CD1c-positive myeloid dendritic cell (primary cell): Measurements from ENCODE around the gene CPNE7.

ENCODE experiments used
- DNase-seq: peaks from one replicate; pipeline ENCODE4 v3.0.0-alpha.2; 2016; ENCODE audit errors: extremely low spot score

CPNE7 gene

DNA sequence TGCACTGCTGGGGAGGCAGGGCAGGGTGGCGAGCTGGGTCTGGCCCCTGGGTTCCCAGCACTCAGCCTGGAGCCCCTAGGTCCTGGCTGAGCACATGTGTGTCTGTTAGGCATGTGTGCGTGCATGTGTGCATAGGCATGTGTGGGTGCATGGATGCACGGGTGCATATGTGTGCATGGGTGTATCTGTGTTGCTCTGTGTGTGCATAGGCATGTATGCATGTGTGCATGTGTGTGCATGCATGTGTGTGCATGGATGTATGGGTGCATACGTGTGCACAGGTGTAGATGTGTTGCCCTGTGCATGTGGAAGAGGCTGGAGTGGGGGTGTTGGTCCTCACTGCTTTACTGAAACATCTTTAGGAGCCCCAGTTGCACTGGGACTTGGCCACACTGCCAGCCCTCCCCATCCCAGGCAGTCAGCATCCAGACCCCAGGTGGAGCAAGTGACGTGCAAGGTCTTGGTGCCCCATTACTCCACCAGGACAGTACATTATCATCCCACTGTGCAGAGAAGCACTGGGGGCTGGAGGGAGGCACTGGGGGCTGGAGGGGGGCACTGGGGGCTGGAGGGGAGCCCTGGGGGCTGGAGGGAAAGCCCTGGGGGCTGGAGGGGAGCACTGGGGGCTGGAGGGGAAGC, 27.5 kb downstream of the CPNE7 start:
- no peak for DNase-seq

DNA sequence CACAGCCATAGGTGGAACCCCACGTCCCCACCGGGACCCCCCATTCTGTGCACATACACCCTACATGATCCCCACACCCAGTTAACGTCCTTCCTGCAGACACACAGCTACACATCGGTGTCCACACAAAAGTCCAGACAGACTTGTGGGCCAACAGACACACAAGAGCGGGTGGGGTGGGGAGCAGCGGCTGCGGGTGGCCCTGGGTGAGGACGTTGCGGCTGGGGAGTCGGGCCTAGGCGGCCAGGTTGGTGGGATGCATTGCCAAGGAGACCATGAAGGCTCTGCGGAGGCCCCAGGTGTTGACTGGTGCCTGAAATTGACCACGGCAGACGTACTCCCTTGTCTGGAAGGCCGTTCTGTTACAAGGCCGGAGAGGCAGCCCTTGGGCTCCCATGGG, 29.2 kb downstream of the CPNE7 start:
- DNase-seq = no peak

DNA sequence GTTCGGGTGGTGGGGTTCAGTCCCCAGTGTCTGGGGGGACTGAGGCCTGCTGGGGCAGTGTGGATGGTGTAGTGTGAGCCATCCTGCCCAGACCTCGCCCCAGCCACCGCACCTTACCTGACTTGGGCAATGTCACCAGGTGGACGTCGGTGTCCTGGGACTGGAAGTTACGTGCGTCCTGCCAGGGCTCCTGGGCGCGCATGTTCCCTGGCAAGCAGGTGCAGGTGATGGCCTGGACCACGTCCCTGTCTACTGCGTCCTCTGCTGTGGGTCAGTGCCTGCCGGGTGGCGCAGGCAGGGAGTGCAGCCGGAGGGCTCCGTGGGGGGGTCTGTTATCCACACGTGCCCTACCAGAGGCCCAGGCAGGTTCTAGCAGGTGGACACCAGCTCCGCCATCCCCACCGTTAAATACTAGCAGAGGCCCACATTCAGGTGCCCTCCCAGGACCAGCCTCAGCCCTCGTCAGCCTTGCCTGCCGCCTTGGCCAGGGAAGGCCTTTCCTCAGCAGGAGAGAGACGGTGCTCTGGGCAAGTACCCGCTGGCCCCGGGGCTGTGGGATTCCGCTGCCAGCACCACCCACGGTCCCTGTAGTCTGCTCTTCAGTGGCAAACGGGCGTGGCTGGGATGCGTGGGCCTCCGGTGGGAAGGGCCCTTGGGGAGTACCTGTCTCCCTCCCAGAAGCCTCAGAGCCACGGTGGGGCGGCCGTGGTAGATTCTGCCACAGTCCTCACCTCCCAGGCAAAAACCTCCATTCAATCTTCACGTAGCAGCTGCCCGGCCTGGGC, 29.8 kb downstream of the CPNE7 start:
- no peak for DNase-seq

DNA sequence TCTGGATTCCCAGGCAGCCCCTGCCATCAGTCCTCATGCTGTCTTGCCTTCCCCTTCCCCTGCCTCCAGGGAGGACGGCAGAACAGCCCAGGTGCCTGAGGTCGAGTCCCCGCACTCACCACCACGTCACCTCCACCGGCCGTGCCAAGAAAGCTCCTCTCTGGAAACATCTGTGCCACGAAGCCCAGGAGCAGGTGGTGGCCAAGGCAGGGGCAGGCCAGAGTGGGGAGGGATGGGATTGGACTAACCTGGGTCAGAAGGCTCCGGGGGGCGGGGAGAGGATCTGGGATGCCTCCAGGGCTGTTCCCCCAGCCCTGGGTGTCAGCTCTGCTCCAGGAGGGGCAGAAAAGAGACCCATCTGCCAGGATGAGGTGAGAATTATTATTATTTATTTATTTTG, 30.4 kb downstream of the CPNE7 start:
- DNase-seq = no peak

DNA sequence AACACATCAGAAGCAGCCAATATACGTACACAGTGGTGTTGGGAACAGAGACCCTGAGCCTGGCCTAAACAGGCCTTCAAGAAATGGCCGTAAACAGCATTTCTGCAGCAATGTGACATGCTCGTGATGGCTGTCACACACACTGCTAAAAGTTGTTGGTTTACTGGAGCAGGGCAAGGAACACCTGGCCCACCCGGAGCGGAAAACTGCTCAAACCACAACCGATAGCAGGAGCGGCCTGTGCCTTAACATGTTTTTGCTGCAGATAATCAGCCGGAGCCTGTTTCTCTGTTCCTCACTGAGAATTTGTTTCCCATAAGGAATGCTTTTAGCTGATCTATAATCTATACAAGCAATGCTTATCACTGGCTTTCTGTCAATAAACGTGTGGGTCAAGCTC, 31.9 kb downstream of the CPNE7 start:
- DNase-seq = no peak

DNA sequence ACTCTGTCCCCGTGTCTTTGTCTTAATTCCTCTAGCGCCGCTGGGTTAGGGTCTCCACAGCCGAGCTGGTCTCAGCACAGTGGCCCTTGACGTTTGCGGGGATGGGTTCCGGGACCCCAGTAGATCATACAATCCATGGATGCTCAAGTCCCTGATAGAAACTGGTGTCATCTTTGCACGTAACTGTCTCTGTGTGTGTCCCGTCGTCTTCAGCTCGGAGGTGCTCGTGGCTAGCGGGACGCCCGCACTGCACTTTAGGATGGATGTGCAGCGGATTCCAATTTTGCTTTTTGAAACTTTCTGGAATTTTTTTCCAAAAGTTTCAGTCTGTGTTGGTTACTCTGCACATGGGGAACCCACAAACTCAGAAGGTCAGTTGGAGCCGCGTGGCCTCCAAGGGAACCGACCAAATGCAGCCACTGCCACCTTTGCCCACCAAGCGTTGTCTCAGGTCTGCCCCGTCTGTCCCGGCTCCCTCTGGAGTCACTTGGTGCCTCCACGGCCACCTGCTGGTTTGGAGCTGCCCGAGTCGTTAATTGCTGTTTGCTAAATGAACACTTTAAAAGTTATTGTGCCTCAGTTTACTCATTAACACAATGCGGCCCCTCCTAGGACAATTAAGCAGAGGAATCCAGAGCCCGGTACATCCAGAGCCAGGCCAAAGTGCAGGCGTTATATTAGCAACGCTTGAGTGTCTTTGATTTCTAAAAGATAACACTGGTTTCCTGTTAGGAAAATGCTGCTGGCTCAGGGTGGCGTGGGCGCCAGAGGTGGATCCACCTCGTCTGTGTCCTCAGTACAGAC, 32.6 kb downstream of the CPNE7 start:
- no peak for DNase-seq

DNA sequence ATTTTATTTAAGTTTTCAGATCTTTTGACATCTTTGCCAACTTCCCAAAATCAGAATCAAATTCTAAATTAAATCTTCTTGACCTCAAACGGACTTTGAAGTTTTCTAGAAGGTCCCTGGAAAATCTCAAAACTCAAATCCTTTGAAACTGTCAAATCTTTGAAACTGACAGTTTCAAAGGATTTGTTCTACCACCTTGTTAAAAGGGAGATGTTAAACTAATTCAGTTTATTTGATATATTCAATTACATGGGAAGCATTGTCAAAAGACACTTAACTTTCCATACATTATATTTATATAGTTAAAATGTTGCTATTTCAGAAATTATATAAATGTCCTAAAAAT, 34.5 kb downstream of the CPNE7 start:
- no peak for DNase-seq

DNA sequence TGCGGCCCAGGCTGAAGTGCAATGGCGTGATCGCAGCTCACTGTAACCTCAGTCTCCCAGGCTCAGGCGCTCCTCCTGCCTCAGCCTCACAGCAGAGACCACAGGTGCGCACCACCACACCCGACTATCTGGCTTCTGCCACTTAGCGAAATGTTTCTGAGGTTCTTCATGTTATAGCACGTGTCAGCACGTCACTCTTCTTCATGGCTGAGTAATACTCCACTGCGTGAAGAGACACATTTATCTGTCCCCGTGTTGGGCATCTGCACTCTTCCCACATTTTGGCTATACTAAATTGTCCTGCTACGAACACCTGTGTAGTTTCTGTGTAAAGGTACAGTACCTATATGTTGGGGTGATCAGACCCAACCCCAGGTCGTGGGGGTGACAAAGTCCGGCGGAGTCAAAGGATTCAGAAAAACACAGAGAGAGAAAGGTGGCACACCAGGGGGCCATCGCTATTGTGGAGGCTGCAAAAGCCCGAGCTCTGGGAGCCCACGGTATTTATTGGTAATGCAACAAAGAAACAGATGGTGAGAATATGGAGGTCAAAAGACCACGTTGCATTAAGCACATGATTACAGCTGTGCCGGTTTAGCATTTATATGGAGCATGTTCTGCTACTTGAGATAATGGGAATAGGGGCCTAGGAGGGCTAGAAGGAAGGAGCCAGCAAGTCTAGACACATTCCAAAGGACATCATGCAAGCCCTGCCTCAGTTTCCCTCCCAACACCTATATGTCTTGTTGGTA, 37.0 kb downstream of the CPNE7 start:
- DNase-seq = no peak

DNA sequence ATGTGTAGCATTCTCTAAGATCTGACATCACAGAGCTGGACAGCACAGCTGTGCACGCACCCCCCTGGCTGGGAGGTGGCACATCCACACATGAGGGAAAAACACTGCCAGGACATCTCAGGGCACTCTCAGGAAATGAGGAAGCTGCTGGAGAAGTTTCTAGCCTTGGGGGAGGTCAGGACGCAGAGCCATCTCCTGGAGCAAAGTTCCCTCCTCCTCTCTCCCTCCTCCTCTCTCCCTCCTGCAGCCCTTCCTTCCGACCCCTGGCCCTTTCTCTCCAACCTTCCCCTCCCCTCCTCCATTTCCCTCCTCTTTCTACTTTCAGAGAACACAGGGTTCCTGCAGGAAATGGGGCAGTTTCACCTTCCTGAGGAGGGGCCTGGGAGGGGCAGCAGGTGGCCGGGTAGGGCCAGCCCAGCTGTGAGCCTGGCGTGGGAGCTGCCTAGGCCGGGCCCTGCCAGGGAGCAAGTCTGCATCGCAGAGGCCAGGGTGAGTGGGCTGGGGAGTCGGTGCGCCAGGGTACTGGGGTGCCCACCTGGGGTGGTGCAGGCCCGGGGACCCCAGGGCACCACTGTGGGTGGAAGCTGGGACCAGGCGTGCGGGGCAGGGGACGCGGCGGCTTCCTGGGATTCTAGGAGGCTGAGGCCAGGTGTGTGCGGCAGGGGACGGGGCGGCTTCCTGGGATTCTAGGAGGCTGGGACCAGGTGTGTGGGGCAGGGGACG, 37.8 kb downstream of the CPNE7 start, which contains the start of gene DPEP1:
DPEP1 (plus strand) TSS at position 412 of the 723 bp plus-strand sequence. CDS start 16,769 bp downstream, outside the sequence.
- peak; percentile 31 for DNase-seq

DNA sequence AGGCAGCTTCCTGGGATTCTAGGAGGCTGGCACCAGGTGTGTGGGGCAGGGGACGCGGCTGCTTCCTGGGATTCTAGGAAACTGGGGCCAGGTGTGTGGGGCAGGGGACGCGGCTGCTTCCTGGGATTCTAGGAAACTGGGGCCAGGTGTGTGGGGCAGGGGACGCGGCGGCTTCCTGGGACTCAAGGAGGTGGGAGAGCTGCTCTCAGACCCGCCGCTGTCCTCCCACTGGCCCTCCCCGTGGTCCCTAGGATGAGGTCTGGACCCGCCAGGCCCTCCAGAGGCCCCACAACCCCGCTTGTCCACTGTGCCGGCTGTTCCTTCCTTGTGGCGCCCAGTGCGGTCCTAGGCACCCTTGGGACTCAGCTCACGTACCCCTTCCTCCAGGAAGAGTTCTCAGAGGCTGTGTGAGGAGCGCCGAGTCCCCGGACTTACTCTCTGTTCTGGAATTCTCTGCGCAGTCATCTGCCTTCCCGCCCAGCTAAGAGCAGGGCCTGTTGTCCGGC, 38.4 kb downstream of the CPNE7 start:
- no peak for DNase-seq

DNA sequence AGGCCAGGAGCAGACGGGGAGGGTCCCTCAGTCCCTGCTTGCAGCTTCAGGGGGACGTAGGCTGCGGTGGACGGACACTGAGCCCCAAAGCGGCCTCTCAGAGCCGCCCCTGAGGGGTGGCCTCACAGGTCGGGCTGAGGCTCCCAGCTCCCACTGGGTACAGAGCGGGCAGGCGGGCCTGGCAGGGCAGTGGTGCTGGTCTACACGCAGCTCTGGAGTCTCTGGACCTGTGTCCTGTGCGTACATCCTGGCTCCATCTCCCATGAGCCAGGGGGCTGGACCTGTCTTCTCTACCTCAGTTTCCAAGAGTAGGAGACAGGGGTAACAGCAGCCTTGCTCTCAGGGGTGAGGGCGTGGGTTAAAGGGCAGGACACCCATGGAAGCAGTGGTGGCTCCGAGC, 39.6 kb downstream of the CPNE7 start:
- no peak for DNase-seq

DNA sequence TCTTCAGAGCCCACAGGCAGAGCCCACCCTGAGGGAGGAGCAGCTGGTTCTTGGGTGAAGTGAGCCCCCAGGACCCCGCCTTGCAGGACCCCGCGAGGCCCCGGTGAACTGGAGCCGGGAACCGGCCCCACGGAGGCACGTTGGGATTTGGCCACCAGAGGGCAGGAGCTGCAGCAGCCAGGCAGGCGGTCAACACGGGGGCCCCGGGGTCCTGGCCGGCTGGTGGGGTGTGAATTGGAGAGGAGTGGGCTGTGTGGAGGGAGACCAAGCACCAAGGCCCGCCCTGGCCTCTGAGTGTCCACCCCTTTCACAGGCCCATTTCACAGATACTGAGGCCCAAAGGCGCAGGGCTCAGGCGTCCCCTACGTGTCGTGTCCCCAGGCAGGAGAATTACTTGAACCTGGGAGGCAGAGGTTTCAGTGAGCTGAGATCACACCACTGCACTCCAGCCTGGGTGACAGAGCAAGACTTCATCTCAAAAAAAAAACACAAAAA, 40.1 kb downstream of the CPNE7 start:
- peak; percentile 35 for DNase-seq

DNA sequence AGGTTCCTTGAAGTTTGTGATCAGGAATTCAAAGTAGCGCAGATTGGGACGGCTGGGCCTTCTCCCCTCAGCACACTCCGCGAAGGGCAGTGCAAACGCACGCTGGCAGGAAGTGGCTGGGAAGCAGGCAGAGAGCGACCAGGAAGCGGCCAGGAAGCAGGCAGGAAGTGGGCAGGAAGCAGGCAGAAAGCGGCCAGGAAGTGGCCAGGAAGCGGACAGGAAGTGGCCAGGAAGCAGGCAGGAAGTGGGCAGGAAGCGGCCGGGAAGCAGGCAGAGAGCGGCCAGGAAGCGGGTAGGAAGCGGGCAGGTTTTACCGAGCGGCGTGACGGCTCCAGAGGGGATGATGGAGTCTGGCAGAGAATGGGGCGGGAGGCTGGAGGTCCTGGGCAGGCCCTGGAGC, 41.1 kb downstream of the CPNE7 start:
- no peak for DNase-seq

DNA sequence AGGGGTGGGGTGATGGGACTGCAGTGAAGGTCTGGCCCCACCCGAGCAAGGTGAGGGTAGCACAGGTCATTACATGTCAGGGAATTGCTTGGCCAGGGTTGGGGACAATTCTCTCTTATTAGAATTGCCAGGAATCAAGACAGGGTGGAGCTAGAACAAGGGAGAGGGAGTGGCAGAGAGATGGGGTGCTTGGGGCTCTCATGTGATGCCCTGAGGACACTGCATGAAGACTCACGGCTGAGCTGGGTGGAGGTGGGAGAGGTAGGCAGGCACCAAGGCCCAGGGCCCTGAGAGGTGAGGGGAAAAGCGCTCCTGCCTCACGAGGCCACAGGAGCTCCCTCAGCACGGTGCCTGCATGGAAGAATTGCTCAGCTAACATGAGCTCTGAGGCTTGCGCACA, 41.5 kb downstream of the CPNE7 start:
- DNase-seq = no peak

DNA sequence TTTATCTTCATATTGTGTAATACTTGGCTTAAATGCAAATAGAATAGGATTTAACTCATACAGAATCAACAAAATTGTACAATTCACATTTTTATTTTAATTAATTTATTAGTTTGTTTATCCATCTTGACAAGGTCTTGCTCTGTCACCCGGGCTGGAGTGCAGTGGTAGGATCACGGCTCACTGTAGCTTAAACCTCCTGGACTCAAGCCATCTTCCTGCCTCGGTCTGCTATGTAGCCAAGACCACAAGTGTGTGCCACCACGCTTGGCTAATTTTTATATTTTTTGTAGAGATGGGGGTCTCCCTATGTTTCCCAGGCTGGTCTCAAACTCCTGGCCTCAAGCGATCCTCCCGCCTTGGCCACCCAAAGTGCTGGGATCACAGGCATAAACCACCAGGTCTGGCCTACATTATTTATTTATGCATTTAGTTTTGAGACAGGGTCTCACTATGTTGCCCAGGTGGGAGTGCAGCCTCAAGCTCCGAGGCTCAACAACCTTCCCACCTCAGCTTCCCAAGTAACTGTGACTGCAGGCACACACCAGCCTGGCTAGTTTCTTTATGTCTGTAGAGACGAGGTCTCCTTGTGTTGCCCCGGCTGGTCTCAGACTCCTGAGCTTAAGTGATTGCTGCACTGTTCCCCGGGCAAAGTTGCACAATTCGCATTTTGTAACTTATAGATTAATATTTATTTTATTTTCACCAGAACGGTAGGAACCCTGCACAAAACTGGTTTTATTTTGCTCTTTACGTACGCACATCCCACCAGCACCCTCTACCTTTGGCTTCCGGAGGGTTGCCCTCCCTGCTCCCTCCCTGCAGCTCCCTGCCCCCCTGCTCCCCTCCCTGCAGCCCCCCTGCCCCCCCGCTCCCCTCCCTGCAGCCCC, 42.8 kb downstream of the CPNE7 start:
- no peak for DNase-seq

DNA sequence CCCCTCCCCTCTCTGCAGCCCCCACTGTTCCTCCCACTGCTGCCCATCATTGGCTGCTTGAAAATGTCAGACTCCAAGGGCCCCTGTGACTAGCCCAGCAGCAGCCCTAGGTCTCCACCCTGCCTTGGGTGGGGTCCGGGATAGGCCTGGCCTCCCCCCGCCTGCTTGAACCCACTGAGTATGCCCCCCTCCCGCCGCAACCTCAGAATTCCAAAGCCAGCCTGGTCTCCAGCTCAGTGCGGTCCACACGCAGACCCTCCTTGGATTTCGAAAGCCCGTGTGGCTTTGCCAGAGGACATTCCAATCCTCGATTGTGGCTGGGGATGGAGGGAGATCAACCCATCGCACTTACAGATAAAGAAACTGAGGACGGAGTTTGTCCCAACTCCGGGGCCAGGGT, 44.3 kb downstream of the CPNE7 start:
- no peak for DNase-seq

DNA sequence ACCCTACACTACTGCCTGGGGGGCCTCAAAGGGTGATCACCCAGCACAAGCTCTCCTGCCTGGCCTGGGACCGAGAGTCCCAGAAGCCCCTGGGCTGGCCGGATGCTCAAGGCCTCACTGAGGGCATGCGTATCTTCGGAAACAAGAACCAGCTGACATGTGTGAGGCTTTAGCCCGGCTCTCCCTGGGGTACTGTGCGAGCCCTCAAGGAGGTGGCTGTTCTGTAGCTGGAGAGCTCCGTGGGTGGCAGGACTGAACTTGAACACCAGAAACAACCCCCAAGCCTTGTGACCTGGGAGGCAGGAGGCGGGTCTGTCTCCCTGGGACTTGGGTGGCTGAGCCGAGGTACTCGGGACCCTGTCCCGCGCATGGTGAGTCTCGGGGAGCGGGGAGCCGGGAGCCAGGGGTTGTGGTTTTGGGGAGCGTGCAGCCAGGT, 44.9 kb downstream of the CPNE7 start:
- DNase-seq = no peak

DNA sequence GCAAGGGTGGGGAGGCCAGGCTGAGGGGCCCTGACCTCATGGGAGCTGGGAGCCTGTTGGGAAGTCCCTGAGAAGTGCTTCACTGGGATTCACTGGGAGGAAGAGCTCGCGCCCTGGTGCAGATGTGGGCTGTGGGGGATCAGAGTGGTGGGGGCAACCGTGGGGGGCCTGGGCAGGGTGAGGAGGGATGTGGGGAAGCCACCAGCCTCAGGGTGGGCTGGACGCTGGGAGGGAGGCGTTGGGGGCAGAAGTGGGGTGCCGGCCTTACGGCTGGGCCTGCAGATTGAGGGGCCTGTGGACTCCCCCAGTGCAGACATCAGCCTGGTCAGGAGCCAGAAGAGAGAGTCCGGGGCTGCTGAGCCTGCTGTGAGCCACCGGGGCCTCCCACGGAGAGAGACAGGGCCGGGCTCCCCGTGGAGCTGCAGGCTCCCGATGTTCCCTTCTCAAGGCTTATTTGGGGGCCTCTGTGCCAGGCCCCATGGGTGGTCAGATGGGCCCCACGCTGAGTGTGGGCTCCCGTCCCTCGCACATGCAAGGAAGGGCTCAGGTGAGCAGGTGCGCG, 45.7 kb downstream of the CPNE7 start:
- no peak for DNase-seq

DNA sequence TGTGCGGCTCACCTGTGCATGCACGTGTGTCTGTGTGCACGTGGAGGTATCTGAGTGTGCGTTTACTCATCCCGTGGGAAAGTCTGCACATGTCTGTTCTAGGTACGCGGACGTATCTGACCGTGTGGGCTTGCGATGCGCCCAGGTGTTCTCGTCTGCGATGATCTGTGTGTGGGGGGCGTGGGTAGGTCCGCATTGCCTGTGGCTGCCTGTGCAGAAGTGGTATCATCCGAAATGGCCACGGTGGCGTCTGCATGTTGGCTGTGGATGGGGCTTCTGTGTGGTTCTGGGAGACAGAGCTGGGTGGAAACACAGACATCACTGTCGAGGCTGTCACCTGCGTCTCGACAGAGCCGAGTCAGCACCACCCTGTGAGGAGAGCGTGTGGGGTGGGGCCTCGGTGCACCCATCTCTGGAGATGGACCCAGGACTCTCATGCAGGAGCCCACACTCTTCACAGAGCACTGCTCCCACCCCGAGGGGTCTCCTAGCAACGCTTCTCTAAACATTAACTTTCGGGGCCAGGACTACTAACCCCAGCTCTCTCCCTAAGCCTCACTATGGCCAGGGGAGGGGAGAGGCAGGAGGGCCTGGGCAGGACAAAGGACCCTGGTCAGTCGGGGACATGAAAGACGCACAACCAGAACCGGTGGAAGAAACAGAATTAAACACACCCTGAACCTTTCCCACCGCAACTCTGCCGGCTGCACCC, 46.3 kb downstream of the CPNE7 start:
- DNase-seq = no peak
